Measurements from ENCODE around the gene DNAJC7.

DNAJC7 gene

DNA sequence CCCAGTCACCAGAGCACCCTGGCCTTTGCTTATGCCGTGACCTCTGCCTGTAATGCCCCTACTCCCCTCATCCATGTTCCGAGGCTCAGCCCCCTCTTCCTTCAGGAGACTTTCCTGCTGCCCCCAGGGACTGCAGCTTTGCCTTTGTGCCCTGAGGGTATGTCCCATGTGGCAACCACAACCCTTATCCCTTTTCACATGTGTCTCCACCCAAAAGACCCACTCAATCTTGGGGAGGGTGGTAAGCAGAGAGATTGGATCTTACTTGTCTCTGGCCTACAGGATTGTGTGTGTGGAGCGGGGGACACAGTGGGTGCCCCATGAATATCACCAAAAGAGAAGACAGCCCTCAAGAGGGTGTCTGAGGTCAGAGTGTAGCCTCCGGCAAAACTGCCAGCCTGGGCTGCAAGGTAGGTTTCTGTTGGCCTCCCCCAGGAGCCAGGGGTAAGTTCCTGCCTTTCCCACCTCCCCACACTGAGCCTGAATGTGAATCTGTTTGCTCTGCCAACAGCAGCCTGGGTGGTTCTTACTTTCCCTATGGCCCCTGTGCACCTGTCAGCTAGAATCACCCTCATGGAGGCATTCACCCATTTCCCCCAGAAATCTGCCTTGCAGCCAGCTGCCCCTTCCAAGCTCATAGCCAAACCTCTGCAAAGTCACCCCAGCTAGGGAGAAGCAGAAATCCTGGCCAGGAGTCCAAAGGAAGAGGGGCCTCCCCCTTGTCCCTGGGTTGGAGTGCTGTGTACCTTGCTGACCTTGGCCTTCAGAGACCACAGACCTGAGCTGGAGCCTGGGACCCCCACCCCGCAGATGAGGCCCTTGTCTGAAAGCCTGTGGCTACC lies 44.6 kb upstream of the DNAJC7 start:
- Histone ChIP-seq H3K4me3 (ENCODE audit: low read length) (no peak overlapping the region), H3F3A (ENCODE audit: control insufficient read depth, insufficient read depth) (no peaks in the 10 kb centered on the region), H3K36me3 (ENCODE audit: control insufficient read depth, low read length) (no peaks in the 10 kb centered on the region), H3K27ac (ENCODE audit: low read depth, low read length) (no peak overlapping the region), H3K9me2 (replicated peaks; ENCODE audit: control insufficient read depth, low read length) (no peaks in the 10 kb centered on the region), H3K9me3 (ENCODE audit: control insufficient read depth, insufficient read depth, low read length) (peaks cover 2% of the 10 kb centered on the region; the same call in 1 of the 2 replicates), H3K4me2 (ENCODE audit: low read length) (no peak overlapping the region), H4K20me1 (ENCODE audit: control insufficient read depth, insufficient read depth, low read depth, low read length) (no peaks in the 10 kb centered on the region), H3K79me2 (ENCODE audit: control insufficient read depth, low read length) (no peaks in the 10 kb centered on the region), H3K27me3 (ENCODE audit: control insufficient read depth, low read length) (peaks cover 10% of the 10 kb centered on the region), H3K4me1 (ENCODE audit: control insufficient read depth, low read length) (peaks cover 12% of the 10 kb centered on the region)
- no peak for TF ChIP-seq EZH2phosphoT487 (IDR thresholded peaks at IDR 0.05; ENCODE audit: borderline replicate concordance, low read length)
- TF ChIP-seq, protein P1, sequence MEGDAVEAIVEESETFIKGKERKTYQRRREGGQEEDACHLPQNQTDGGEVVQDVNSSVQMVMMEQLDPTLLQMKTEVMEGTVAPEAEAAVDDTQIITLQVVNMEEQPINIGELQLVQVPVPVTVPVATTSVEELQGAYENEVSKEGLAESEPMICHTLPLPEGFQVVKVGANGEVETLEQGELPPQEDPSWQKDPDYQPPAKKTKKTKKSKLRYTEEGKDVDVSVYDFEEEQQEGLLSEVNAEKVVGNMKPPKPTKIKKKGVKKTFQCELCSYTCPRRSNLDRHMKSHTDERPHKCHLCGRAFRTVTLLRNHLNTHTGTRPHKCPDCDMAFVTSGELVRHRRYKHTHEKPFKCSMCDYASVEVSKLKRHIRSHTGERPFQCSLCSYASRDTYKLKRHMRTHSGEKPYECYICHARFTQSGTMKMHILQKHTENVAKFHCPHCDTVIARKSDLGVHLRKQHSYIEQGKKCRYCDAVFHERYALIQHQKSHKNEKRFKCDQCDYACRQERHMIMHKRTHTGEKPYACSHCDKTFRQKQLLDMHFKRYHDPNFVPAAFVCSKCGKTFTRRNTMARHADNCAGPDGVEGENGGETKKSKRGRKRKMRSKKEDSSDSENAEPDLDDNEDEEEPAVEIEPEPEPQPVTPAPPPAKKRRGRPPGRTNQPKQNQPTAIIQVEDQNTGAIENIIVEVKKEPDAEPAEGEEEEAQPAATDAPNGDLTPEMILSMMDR (IDR thresholded peaks at IDR 0.05; ENCODE audit: low read depth, low read length, poor library complexity, severe bottlenecking) = no peak

DNA sequence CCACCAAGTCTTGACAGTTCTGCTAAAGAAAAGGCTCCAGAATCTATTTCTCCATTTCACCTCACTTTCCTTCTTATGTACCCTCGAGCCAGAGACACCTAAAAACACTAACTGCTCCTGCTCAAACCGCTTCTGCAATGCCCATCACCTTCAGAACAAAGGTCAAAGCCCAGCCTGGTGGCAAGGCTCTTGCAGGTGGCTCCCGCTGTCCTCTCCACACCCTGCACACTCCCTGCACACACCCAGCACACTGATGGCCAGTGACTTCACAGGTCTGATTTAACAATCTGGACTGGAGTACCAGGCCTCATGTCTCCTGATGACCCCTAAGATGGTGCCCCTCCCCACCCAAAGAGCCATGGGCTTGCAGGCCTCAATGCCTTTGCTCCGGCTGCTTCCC lies 43.0 kb upstream of the DNAJC7 start:
- Histone ChIP-seq H3K4me3 (ENCODE audit: low read length) (no peak overlapping the region), H4K20me1 (ENCODE audit: control insufficient read depth, insufficient read depth, low read depth, low read length) (no peaks in the 10 kb centered on the region), H3K4me1 (ENCODE audit: control insufficient read depth, low read length) (peaks cover 12% of the 10 kb centered on the region), H3K9me3 (ENCODE audit: control insufficient read depth, insufficient read depth, low read length) (peaks cover 9% of the 10 kb centered on the region), H3K27ac (ENCODE audit: low read depth, low read length) (no peak overlapping the region), H3F3A (ENCODE audit: control insufficient read depth, insufficient read depth) (no peaks in the 10 kb centered on the region), H3K9me2 (replicated peaks; ENCODE audit: control insufficient read depth, low read length) (no peaks in the 10 kb centered on the region), H3K27me3 (ENCODE audit: control insufficient read depth, low read length) (peaks cover 13% of the 10 kb centered on the region), H3K36me3 (ENCODE audit: control insufficient read depth, low read length) (no peaks in the 10 kb centered on the region), H3K79me2 (ENCODE audit: control insufficient read depth, low read length) (no peaks in the 10 kb centered on the region), H3K4me2 (ENCODE audit: low read length) (no peak overlapping the region)
- no peak for TF ChIP-seq EZH2phosphoT487 (IDR thresholded peaks at IDR 0.05; ENCODE audit: borderline replicate concordance, low read length)
- TF ChIP-seq, protein P1 (IDR thresholded peaks at IDR 0.05; ENCODE audit: low read depth, low read length, poor library complexity, severe bottlenecking) = no peak

- peaks cover 15% of the 10 kb centered on the region for H3K27me3 ChIP-seq (ENCODE audit: control insufficient read depth, low read length)
Observed at GRCh38 chr17:42059815-42060214, 42.6 kb upstream of the DNAJC7 start.

More at GRCh38 chr17:42059815-42060214, 42.6 kb upstream of the DNAJC7 start:
- Histone ChIP-seq H3K27ac (ENCODE audit: low read depth, low read length) (no peak overlapping the region), H3F3A (ENCODE audit: control insufficient read depth, insufficient read depth) (no peaks in the 10 kb centered on the region), H3K9me3 (ENCODE audit: control insufficient read depth, insufficient read depth, low read length) (peaks cover 9% of the 10 kb centered on the region), H3K4me3 (ENCODE audit: low read length) (no peak overlapping the region), H4K20me1 (ENCODE audit: control insufficient read depth, insufficient read depth, low read depth, low read length) (no peaks in the 10 kb centered on the region), H3K4me1 (ENCODE audit: control insufficient read depth, low read length) (peaks cover 12% of the 10 kb centered on the region), H3K4me2 (ENCODE audit: low read length) (no peak overlapping the region), H3K9me2 (replicated peaks; ENCODE audit: control insufficient read depth, low read length) (no peaks in the 10 kb centered on the region), H3K79me2 (ENCODE audit: control insufficient read depth, low read length) (no peaks in the 10 kb centered on the region), H3K36me3 (ENCODE audit: control insufficient read depth, low read length) (no peaks in the 10 kb centered on the region)
- TF ChIP-seq EZH2phosphoT487 (IDR thresholded peaks at IDR 0.05; ENCODE audit: borderline replicate concordance, low read length) = no peak
- TF ChIP-seq, protein P1 (IDR thresholded peaks at IDR 0.05; ENCODE audit: low read depth, low read length, poor library complexity, severe bottlenecking) = no peak
